Immature natural killer cell (primary cell): ENCODE measurements around the gene CELF3. TPM values are rescaled to one million over a fixed set of nuclear protein-coding genes. Genes with fewer than 3 reads are reported as not detected.

Experiments
- DNase-seq, 3 donors: peaks; one replicate each; pipeline ENCODE4 v3.0.0; 2022; ENCODE audit warnings: mixed read lengths in 1 of 3
- H3K27ac Mint-ChIP-seq, 6 donors: one replicate each; pipeline ENCODE4 v1.8.0; 2020; ENCODE audit warnings: mixed read lengths in 6 of 6, mild to moderate bottlenecking in 5 of 6, inconsistent platforms in 4 of 6, moderate library complexity in 3 of 6
- H3K27me3 Mint-ChIP-seq, 3 donors: one replicate each; pipeline ENCODE4 v1.8.0; 2020 to 2021; ENCODE audit warnings: low read depth in 3 of 3, mild to moderate bottlenecking in 3 of 3, mixed read lengths in 3 of 3, moderate library complexity in 3 of 3, inconsistent platforms in 1 of 3
- H3K36me3 Mint-ChIP-seq, 3 donors: one replicate each; pipeline ENCODE4 v1.8.0; 2020; ENCODE audit warnings: mixed read lengths in 3 of 3, inconsistent platforms in 2 of 3, mild to moderate bottlenecking in 2 of 3
- H3K4me1 Mint-ChIP-seq, 2 donors: one replicate each; pipeline ENCODE4 v1.8.0; 2020; ENCODE audit warnings: inconsistent platforms in 2 of 2, mild to moderate bottlenecking in 2 of 2, mixed read lengths in 2 of 2, moderate library complexity in 1 of 2
- H3K4me3 Mint-ChIP-seq, 5 donors: one replicate each; pipeline ENCODE4 v1.8.0; 2020; ENCODE audit warnings: mild to moderate bottlenecking in 5 of 5, mixed read lengths in 5 of 5, inconsistent platforms in 3 of 5, moderate library complexity in 3 of 5
- H3K9me3 Mint-ChIP-seq, 6 donors: one replicate each; pipeline ENCODE4 v1.8.0; 2020; ENCODE audit warnings: mild to moderate bottlenecking in 6 of 6, mixed read lengths in 6 of 6, inconsistent platforms in 4 of 6, moderate library complexity in 3 of 6
- polyA plus RNA-seq, 3 donors: library from polyadenylated mRNA; unstranded; fragments of 300-500 nt; fragmentation: Illumina TruSeq; gene quantifications; one replicate each; pipeline ENCODE4 v1.2.3, GENCODE V29; 2021

CELF3 gene
- polyA plus RNA-seq, 3 donors from 2014 or later, result not detected

GRCh38 chr1:151714820-151715725 is 1.5 kb downstream of the CELF3 start:
- no peak overlapping the region for H3K4me3 Mint-ChIP-seq
- H3K9me3 Mint-ChIP-seq, result peaks cover 0 to 2% (median 0%) of the 10 kb centered on the region in 6 donors
- H3K36me3 Mint-ChIP-seq, result no peaks in the 10 kb centered on the region
- peaks cover 12 to 21% of the 10 kb centered on the region in 2 donors for H3K4me1 Mint-ChIP-seq
- no peak overlapping the region for H3K27ac Mint-ChIP-seq
- no peak for DNase-seq
- H3K27me3 Mint-ChIP-seq, result peaks cover 13 to 27% (median 17%) of the 10 kb centered on the region in 3 donors

- Mint-ChIP-seq H3K4me3 (no peak overlapping the region), H3K27me3 (peaks cover 13 to 20% (median 17%) of the 10 kb centered on the region in 3 donors), H3K4me1 (peaks cover 11 to 13% of the 10 kb centered on the region in 2 donors), H3K36me3 (no peaks in the 10 kb centered on the region), H3K9me3 (peaks cover 0 to 2% (median 0%) of the 10 kb centered on the region in 6 donors), H3K27ac (no peak overlapping the region)
- DNase-seq, result no peak
Measured at GRCh38 chr1:151713874-151714273, 2.7 kb downstream of the CELF3 start.

GRCh38 chr1:151713044-151713443 is 3.6 kb downstream of the CELF3 start:
- Mint-ChIP-seq H3K36me3 (no peaks in the 10 kb centered on the region), H3K27me3 (peaks cover 9 to 19% (median 17%) of the 10 kb centered on the region in 3 donors)

GRCh38 chr1:151711951-151712350 is 4.7 kb downstream of the CELF3 start:
- DNase-seq, result no peak
- H3K4me1 Mint-ChIP-seq, result peaks cover 3 to 7% of the 10 kb centered on the region in 2 donors
- H3K27me3 Mint-ChIP-seq, result peaks cover 5 to 10% (median 8%) of the 10 kb centered on the region in 3 donors
- no peaks in the 10 kb centered on the region for H3K36me3 Mint-ChIP-seq
- no peak overlapping the region for H3K27ac Mint-ChIP-seq
- H3K9me3 Mint-ChIP-seq, result no peaks in the 10 kb centered on the region
- H3K4me3 Mint-ChIP-seq, result no peak overlapping the region

More at GRCh38 chr1:151713044-151713443, 3.6 kb downstream of the CELF3 start:
- DNase-seq, result no peak
- Mint-ChIP-seq H3K27ac (no peak overlapping the region), H3K4me1 (peaks cover 11 to 13% of the 10 kb centered on the region in 2 donors), H3K4me3 (no peak overlapping the region), H3K9me3 (no peaks in the 10 kb centered on the region)

GRCh38 chr1:151711044-151711800 is 5.4 kb downstream of the CELF3 start:
- H3K27ac Mint-ChIP-seq, result no peak overlapping the region
- no peak overlapping the region for H3K4me3 Mint-ChIP-seq
- peaks cover 3 to 8% (median 6%) of the 10 kb centered on the region in 3 donors for H3K27me3 Mint-ChIP-seq
- DNase-seq, result no peak
- H3K36me3 Mint-ChIP-seq, result no peaks in the 10 kb centered on the region
- H3K4me1 Mint-ChIP-seq, result peaks cover 0 to 5% of the 10 kb centered on the region in 2 donors
- no peaks in the 10 kb centered on the region for H3K9me3 Mint-ChIP-seq

GRCh38 chr1:151710187-151710840 is 6.3 kb downstream of the CELF3 start:
- H3K4me1 Mint-ChIP-seq, result peaks cover 0 to 1% of the 10 kb centered on the region in 2 donors
- no peak overlapping the region for H3K27ac Mint-ChIP-seq
- peaks cover 4 to 6% (median 4%) of the 10 kb centered on the region in 3 donors for H3K27me3 Mint-ChIP-seq
- no peak for DNase-seq
- no peaks in the 10 kb centered on the region for H3K36me3 Mint-ChIP-seq
- no peaks in the 10 kb centered on the region for H3K9me3 Mint-ChIP-seq
- H3K4me3 Mint-ChIP-seq, result no peak overlapping the region

- H3K4me1 Mint-ChIP-seq, result peaks cover 6 to 7% of the 10 kb centered on the region in 2 donors
- no peak overlapping the region for H3K27ac Mint-ChIP-seq
- H3K4me3 Mint-ChIP-seq, result no peak overlapping the region
- peaks cover under 1 to 4% (median 2%) of the 10 kb centered on the region in 3 donors for H3K27me3 Mint-ChIP-seq
- no peak for DNase-seq
- no peaks in the 10 kb centered on the region for H3K9me3 Mint-ChIP-seq
- H3K36me3 Mint-ChIP-seq, result no peaks in the 10 kb centered on the region
Measured at GRCh38 chr1:151708891-151709290, 7.7 kb downstream of the CELF3 start.

- Mint-ChIP-seq H3K9me3 (no peaks in the 10 kb centered on the region), H3K36me3 (no peaks in the 10 kb centered on the region), H3K27ac (peak overlapping the region in 1 of 6 donors; percentile 17), H3K4me1 (peaks cover 10 to 14% of the 10 kb centered on the region in 2 donors), H3K4me3 (no peak overlapping the region), H3K27me3 (peaks cover 0 to 4% (median 2%) of the 10 kb centered on the region in 3 donors)
- no peak for DNase-seq
Measured at GRCh38 chr1:151707541-151708065, 9.0 kb downstream of the CELF3 start.

- no peak for DNase-seq
- Mint-ChIP-seq H3K4me1 (peaks cover 12 to 14% of the 10 kb centered on the region in 2 donors), H3K9me3 (no peaks in the 10 kb centered on the region), H3K36me3 (no peaks in the 10 kb centered on the region), H3K4me3 (no peak overlapping the region), H3K27me3 (peaks cover 0 to 2% (median 2%) of the 10 kb centered on the region in 3 donors), H3K27ac (no peak overlapping the region)
Measured at GRCh38 chr1:151706464-151707415, 9.9 kb downstream of the CELF3 start.

GRCh38 chr1:151705753-151706463 is 10.7 kb downstream of the CELF3 start:
- Mint-ChIP-seq H3K4me3 (no peak overlapping the region), H3K4me1 (peaks cover 12 to 14% of the 10 kb centered on the region in 2 donors), H3K36me3 (peaks cover 0 to 4% (median 2%) of the 10 kb centered on the region in 3 donors), H3K9me3 (no peaks in the 10 kb centered on the region), H3K27me3 (peaks cover 0 to 2% (median 2%) of the 10 kb centered on the region in 3 donors), H3K27ac (no peak overlapping the region)
- DNase-seq, result no peak

GRCh38 chr1:151705146-151705545 is 11.5 kb downstream of the CELF3 start:
- Mint-ChIP-seq H3K36me3 (peaks cover 0 to 12% (median 5%) of the 10 kb centered on the region in 3 donors), H3K9me3 (no peaks in the 10 kb centered on the region), H3K4me3 (no peak overlapping the region), H3K27me3 (peaks cover 0 to 2% (median 2%) of the 10 kb centered on the region in 3 donors), H3K27ac (no peak overlapping the region), H3K4me1 (peaks cover 12 to 14% of the 10 kb centered on the region in 2 donors)
- DNase-seq, result no peak

- Mint-ChIP-seq H3K36me3 (peaks cover 5 to 20% (median 5%) of the 10 kb centered on the region in 3 donors), H3K27me3 (peaks cover 0 to 2% (median 2%) of the 10 kb centered on the region in 3 donors), H3K9me3 (no peaks in the 10 kb centered on the region), H3K27ac (no peak overlapping the region), H3K4me1 (peaks cover 12 to 14% of the 10 kb centered on the region in 2 donors), H3K4me3 (no peak overlapping the region)
- no peak for DNase-seq
Measured at GRCh38 chr1:151704246-151704645, 12.4 kb downstream of the CELF3 start.
